ENCODE results near the gene MYL3.

- TF ChIP-seq, protein P1, sequence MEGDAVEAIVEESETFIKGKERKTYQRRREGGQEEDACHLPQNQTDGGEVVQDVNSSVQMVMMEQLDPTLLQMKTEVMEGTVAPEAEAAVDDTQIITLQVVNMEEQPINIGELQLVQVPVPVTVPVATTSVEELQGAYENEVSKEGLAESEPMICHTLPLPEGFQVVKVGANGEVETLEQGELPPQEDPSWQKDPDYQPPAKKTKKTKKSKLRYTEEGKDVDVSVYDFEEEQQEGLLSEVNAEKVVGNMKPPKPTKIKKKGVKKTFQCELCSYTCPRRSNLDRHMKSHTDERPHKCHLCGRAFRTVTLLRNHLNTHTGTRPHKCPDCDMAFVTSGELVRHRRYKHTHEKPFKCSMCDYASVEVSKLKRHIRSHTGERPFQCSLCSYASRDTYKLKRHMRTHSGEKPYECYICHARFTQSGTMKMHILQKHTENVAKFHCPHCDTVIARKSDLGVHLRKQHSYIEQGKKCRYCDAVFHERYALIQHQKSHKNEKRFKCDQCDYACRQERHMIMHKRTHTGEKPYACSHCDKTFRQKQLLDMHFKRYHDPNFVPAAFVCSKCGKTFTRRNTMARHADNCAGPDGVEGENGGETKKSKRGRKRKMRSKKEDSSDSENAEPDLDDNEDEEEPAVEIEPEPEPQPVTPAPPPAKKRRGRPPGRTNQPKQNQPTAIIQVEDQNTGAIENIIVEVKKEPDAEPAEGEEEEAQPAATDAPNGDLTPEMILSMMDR (IDR thresholded peaks at IDR 0.05) = no peak
- TF ChIP-seq POLR2A (IDR thresholded peaks at IDR 0.05) = no peak
Observed at GRCh38 chr3:46860810-46861604, 2.2 kb downstream of the MYL3 start.

Measured in uterus (tissue), 2 donors.